IMR-90 (cell line): ENCODE results near the gene HCRTR1. TPM values are rescaled to one million over a fixed set of nuclear protein-coding genes. Genes with fewer than 3 reads are reported as not detected.

Source experiments
- ATAC-seq: fragments of 200-7000 bp; cut with Tn5 transposase; 2 replicates; pipeline ENCODE4 v1.9.1; 2020; ENCODE audit warnings: low read depth, mild to moderate bottlenecking, moderate library complexity
- BruUV-seq: library from RNA; stranded (reverse); fragments of 400-500 nt; replicated peaks from 2 replicates; lab custom pipeline; 2021; lab: Mats Ljungman, UMichigan
- CTCF ChIA-PET: fragments of 300-600 bp; formaldehyde crosslinking; extraction: SDS; loops from one replicate; lab custom pipeline; 2021; ENCODE audit warnings: antibody characterized with exemption; lab: Yijun Ruan, JAX
- POLR2A ChIA-PET: fragments of 300-600 bp; sonication (Branson Sonifier 250); formaldehyde crosslinking; loops from one replicate; lab custom pipeline; 2022; ENCODE audit warnings: antibody characterized with exemption; ENCODE audit not compliant: unreplicated experiment; lab: Charles Lee
- DNase-seq: peaks from one replicate; pipeline ENCODE4 v3.0.0; 2013
- H2AFZ ChIP-seq: replicated peaks from 2 replicates; pipeline ENCODE3; 2013; ENCODE audit warnings: low read length, mild to moderate bottlenecking; ENCODE audit not compliant: poor library complexity
- H2AK5ac ChIP-seq: 2 replicates; pipeline ENCODE4 v1.6.1; 2013; ENCODE audit warnings: low read depth, low read length, inconsistent platforms
- H2AK9ac ChIP-seq: replicated peaks from 2 replicates; pipeline ENCODE3; 2013; ENCODE audit warnings: mild to moderate bottlenecking, low read depth, low read length, moderate library complexity; ENCODE audit not compliant: poor library complexity
- H2BK120ac ChIP-seq: 2 replicates; pipeline ENCODE4 v1.6.1; 2013; ENCODE audit warnings: low read depth, low read length, inconsistent platforms
- H2BK15ac ChIP-seq: 3 replicates; pipeline ENCODE4 v1.6.1; 2013; ENCODE audit warnings: low read depth, low read length, inconsistent platforms
- H2BK20ac ChIP-seq: 2 replicates; pipeline ENCODE4 v1.6.1; 2013; ENCODE audit warnings: low read depth, mild to moderate bottlenecking, inconsistent platforms, low read length, moderate library complexity
- H2BK5ac ChIP-seq: 2 replicates; pipeline ENCODE4 v1.6.1; 2013; ENCODE audit warnings: mild to moderate bottlenecking, low read depth, low read length, inconsistent platforms; ENCODE audit not compliant: poor library complexity, severe bottlenecking
- H3K14ac ChIP-seq: replicated peaks from 2 replicates; pipeline ENCODE4 v1.6.1; 2013; ENCODE audit warnings: low read depth, low read length, inconsistent platforms
- H3K18ac ChIP-seq: 2 replicates; pipeline ENCODE4 v1.6.1; 2013; ENCODE audit warnings: low read depth, low read length, control low read depth
- H3K23ac ChIP-seq: 2 replicates; pipeline ENCODE4 v1.6.1; 2013; ENCODE audit warnings: low read depth, low read length, inconsistent platforms
- H3K27ac ChIP-seq: 2 replicates; pipeline ENCODE4 v1.5.1; 2013; ENCODE audit warnings: mild to moderate bottlenecking, control low read depth, low read length; ENCODE audit not compliant: insufficient read depth
- H3K27me3 ChIP-seq: 2 replicates; pipeline ENCODE4 v1.6.1; 2013; ENCODE audit warnings: low read length; ENCODE audit not compliant: control insufficient read depth, insufficient read depth
- H3K36me3 ChIP-seq: 2 replicates; pipeline ENCODE4 v1.6.1; 2013; ENCODE audit warnings: low read length, mixed read lengths; ENCODE audit not compliant: control insufficient read depth, insufficient read depth
- H3K4ac ChIP-seq: 2 replicates; pipeline ENCODE4 v1.6.1; 2013; ENCODE audit warnings: low read depth, low read length, inconsistent platforms
- H3K4me1 ChIP-seq: 2 replicates; pipeline ENCODE4 v1.6.1; 2013; ENCODE audit warnings: low read length, mixed read lengths; ENCODE audit not compliant: control insufficient read depth, insufficient read depth
- H3K4me2 ChIP-seq: 2 replicates; pipeline ENCODE4 v1.6.1; 2013; ENCODE audit warnings: low read depth, mild to moderate bottlenecking, control low read depth, low read length, moderate library complexity
- H3K4me3 ChIP-seq: 2 replicates; pipeline ENCODE4 v1.5.1; 2013; ENCODE audit warnings: low read depth, mild to moderate bottlenecking, control low read depth, low read length, moderate library complexity; ENCODE audit not compliant: insufficient read depth
- H3K56ac ChIP-seq: 2 replicates; pipeline ENCODE4 v1.6.1; 2013; ENCODE audit warnings: low read length, inconsistent platforms; ENCODE audit not compliant: insufficient read depth; ENCODE audit errors: extremely low read depth
- H3K79me1 ChIP-seq, 2 experiments: 2 replicates each; pipeline ENCODE4 v1.6.1; 2013; ENCODE audit warnings: low read length in 2 of 2, inconsistent platforms in 1 of 2, low read depth in 1 of 2
- H3K9ac ChIP-seq: 2 replicates; pipeline ENCODE4 v1.6.1; 2013; ENCODE audit warnings: low read depth, low read length, control low read depth
- H3K9me1 ChIP-seq: 2 replicates; pipeline ENCODE4 v1.6.1; 2013; ENCODE audit warnings: low read length, inconsistent platforms; ENCODE audit not compliant: insufficient read depth
- H3K9me3 ChIP-seq: 2 replicates; pipeline ENCODE4 v1.6.1; 2013; ENCODE audit warnings: low read length; ENCODE audit not compliant: control insufficient read depth, insufficient read depth
- H4K20me1 ChIP-seq: 2 replicates; pipeline ENCODE4 v1.6.1; 2013; ENCODE audit warnings: low read length, inconsistent platforms; ENCODE audit not compliant: insufficient read depth
- H4K5ac ChIP-seq: 2 replicates; pipeline ENCODE4 v1.6.1; 2013; ENCODE audit warnings: mild to moderate bottlenecking, low read depth, low read length, control low read depth
- H4K8ac ChIP-seq, 2 experiments: 2 replicates each; pipeline ENCODE4 v1.6.1; 2013; ENCODE audit warnings: low read depth in 2 of 2, low read length in 2 of 2, control low read depth in 1 of 2, inconsistent platforms in 1 of 2
- H4K91ac ChIP-seq: 2 replicates; pipeline ENCODE4 v1.6.1; 2013; ENCODE audit warnings: low read depth, low read length, inconsistent platforms; ENCODE audit not compliant: insufficient read depth
- BHLHE40 ChIP-seq: fragments of 150-350 bp; IDR thresholded peaks from 2 replicates; pipeline ENCODE4 v1.6.1; 2016; ENCODE audit warnings: mild to moderate bottlenecking, low read depth, low read length
- CEBPB ChIP-seq: IDR thresholded peaks from 2 replicates; pipeline ENCODE4 v1.6.1; 2012; ENCODE audit warnings: low read depth, low read length, improper control_type of control experiment
- CHD1 ChIP-seq: IDR thresholded peaks from 2 replicates; pipeline ENCODE4 v1.6.1; 2012; ENCODE audit warnings: low read depth, low read length, improper control_type of control experiment
- FOS ChIP-seq: fragments of 150-350 bp; IDR thresholded peaks from 2 replicates; pipeline ENCODE4 v1.6.1; 2016; ENCODE audit warnings: low read depth, low read length
- MAFK ChIP-seq: IDR thresholded peaks from 2 replicates; pipeline ENCODE4 v1.6.1; 2012; ENCODE audit warnings: low read depth, low read length, improper control_type of control experiment
- MAZ ChIP-seq: IDR thresholded peaks from 2 replicates; pipeline ENCODE4 v1.6.1; 2012; ENCODE audit warnings: low read depth, mild to moderate bottlenecking, low read length, improper control_type of control experiment, moderate library complexity, borderline replicate concordance
- MXI1 ChIP-seq: IDR thresholded peaks from 2 replicates; pipeline ENCODE4 v1.6.1; 2012; ENCODE audit warnings: low read depth, mild to moderate bottlenecking, low read length, moderate library complexity, borderline replicate concordance
- NFE2L2 ChIP-seq: fragments of 150-350 bp; IDR thresholded peaks from 2 replicates; pipeline ENCODE4 v1.6.1; 2016; ENCODE audit warnings: low read depth, mild to moderate bottlenecking, low read length
- POLR2A ChIP-seq: IDR thresholded peaks from 2 replicates; pipeline ENCODE4 v1.6.1; 2012; ENCODE audit warnings: mild to moderate bottlenecking, low read depth, low read length
- RAD21 ChIP-seq: IDR thresholded peaks from 2 replicates; pipeline ENCODE4 v1.6.1; 2012; ENCODE audit warnings: low read length, improper control_type of control experiment
- RCOR1 ChIP-seq: IDR thresholded peaks from 2 replicates; pipeline ENCODE4 v1.6.1; 2012; ENCODE audit warnings: mild to moderate bottlenecking, low read length, improper control_type of control experiment; ENCODE audit not compliant: insufficient replicate concordance
- RFX5 ChIP-seq: IDR thresholded peaks from 2 replicates; pipeline ENCODE4 v1.8.0; 2012; ENCODE audit warnings: low read depth, mild to moderate bottlenecking, low read length, moderate library complexity
- SMC3 ChIP-seq: fragments of 150-350 bp; IDR thresholded peaks from 2 replicates; pipeline ENCODE4 v1.6.1; 2016; ENCODE audit warnings: low read depth, mild to moderate bottlenecking, antibody characterized with exemption, low read length, moderate library complexity
- WGBS, 2 experiments: methylation state at CpG; one replicate each; pipeline versions ENCODE4 v1.1.5 to v1.1.7; 2013; ENCODE audit warnings: missing lambda C conversion rate in 2 of 2; ENCODE audit not compliant: insufficient read length in 1 of 2; ENCODE audit errors: extremely low coverage in 2 of 2; 5-methylcytosine and 5-hydroxymethylcytosine counted together
- dilution Hi-C: fragments of 300-500 bp; cut with HindIII; formaldehyde crosslinking; loops from one replicate; pipeline ENCODE4 v1.14.3; 2018; ENCODE audit warnings: low sequenced_read_pairs; ENCODE audit not compliant: unreplicated experiment
- in situ Hi-C: fragments of 300-500 bp; cut with MboI; formaldehyde crosslinking; loops from 3 replicates; pipeline ENCODE4 v1.14.3; 2019; ENCODE audit warnings: low sequenced_read_pairs, inconsistent platforms, mixed read lengths
- intact Hi-C: fragments of 100-400 bp; cut with micrococcal nuclease; formaldehyde crosslinking; loops from 2 replicates; pipeline ENCODE4 v1.10.0; 2022
- polyA plus RNA-seq, 3 experiments: library from polyadenylated mRNA; depleted of rRNA; stranded (reverse); fragments of >200 nt; gene quantifications; 2 replicates each; pipeline ENCODE4 v1.2.3, GENCODE V29; 2012; ENCODE audit warnings: low replicate concordance in 1 of 3
- total RNA-seq: library from RNA; depleted of rRNA; stranded (reverse); fragments of >200 nt; gene quantifications from 2 replicates; pipeline ENCODE4 v1.2.3, GENCODE V29; 2012
- TF ChIP-seq, protein P1 (sequence below): fragments of 150-350 bp; IDR thresholded peaks from 2 replicates; pipeline ENCODE4 v1.6.1; 2016; ENCODE audit warnings: low read depth, mild to moderate bottlenecking, low read length, moderate library complexity, borderline replicate concordance
- TF ChIP-seq, protein P2 (sequence below): conservative IDR thresholded peaks from 2 replicates; pipeline ENCODE4 v1.5.1; 2012; ENCODE audit warnings: mild to moderate bottlenecking, low read depth, low read length, improper control_type of control experiment
- TF ChIP-seq, protein P3 (sequence below): fragments of 150-350 bp; IDR thresholded peaks from 2 replicates; pipeline ENCODE4 v1.6.1; 2017; ENCODE audit warnings: mild to moderate bottlenecking, antibody characterized with exemption, low read length, low read depth

HCRTR1 gene
- total and polyA plus RNA-seq, 2 of the 4 experiments (the other 2 are of a cell fraction) = not detected

DNA sequence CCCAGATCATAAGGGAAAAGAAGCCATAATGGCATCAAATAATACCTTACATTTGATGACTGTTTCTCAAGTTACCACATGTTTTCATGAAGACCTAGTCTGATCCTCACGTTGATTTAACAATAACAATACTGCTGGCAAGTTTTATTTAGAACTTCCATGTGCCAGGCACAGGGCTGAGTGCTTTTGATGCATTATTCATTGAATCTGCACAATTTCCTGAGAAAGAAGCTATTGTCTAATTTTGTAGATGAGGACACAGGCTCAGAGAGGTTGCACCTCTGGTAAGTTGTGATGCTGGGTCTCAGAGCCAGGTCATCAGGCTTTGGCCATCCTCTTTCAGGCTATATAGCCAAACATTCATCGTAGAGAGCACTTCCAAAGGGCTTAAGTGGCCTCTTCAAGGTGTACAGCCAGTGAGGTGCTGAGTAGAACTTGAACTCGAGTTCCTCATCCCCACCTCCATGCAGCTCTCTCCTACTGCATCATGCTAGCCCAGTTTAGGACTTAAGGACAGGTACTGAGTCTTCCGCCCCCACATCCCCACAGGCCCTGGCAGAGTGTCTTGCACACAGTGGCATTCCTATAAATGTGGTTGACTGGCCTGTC, 35.5 kb downstream of the HCRTR1 start:
- Histone ChIP-seq H2AK9ac (no peak overlapping the region), H2BK20ac (no peak overlapping the region), H3K18ac (no peak overlapping the region), H3K27me3 (no peaks in the 10 kb centered on the region), H3K36me3 (peaks cover 53% of the 10 kb centered on the region), H3K9ac (no peak overlapping the region), H3K9me3 (no peaks in the 10 kb centered on the region), H2AFZ (no peak overlapping the region), H3K79me1 (no peaks in the 10 kb centered on the region), H3K14ac (no peak overlapping the region), H3K4me1 (no peaks in the 10 kb centered on the region), H2BK120ac (no peak overlapping the region), H3K9me1 (no peaks in the 10 kb centered on the region), H4K91ac (no peak overlapping the region), H4K8ac (no peak overlapping the region), H3K56ac (no peak overlapping the region), H3K4ac (no peak overlapping the region), H3K4me2 (no peak overlapping the region), H3K23ac (no peak overlapping the region), H2AK5ac (no peak overlapping the region), H3K27ac (no peak overlapping the region), H3K4me3 (no peak overlapping the region), H4K5ac (no peak overlapping the region), H2BK5ac (no peak overlapping the region), H4K20me1 (no peaks in the 10 kb centered on the region), H2BK15ac (no peak overlapping the region)
- DNase-seq = no peak
- ATAC-seq = no peak
- TF ChIP-seq FOS (no peak), SMC3 (no peak), MAZ (no peak), CHD1 (no peak), POLR2A (no peak), RAD21 (no peak), NFE2L2 (no peak), CEBPB (no peak), BHLHE40 (no peak), MXI1 (no peak), RFX5 (no peak), RCOR1 (no peak), MAFK (no peak)
- TF ChIP-seq, protein P1, sequence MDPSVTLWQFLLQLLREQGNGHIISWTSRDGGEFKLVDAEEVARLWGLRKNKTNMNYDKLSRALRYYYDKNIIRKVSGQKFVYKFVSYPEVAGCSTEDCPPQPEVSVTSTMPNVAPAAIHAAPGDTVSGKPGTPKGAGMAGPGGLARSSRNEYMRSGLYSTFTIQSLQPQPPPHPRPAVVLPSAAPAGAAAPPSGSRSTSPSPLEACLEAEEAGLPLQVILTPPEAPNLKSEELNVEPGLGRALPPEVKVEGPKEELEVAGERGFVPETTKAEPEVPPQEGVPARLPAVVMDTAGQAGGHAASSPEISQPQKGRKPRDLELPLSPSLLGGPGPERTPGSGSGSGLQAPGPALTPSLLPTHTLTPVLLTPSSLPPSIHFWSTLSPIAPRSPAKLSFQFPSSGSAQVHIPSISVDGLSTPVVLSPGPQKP = no peak
- TF ChIP-seq, protein P2, sequence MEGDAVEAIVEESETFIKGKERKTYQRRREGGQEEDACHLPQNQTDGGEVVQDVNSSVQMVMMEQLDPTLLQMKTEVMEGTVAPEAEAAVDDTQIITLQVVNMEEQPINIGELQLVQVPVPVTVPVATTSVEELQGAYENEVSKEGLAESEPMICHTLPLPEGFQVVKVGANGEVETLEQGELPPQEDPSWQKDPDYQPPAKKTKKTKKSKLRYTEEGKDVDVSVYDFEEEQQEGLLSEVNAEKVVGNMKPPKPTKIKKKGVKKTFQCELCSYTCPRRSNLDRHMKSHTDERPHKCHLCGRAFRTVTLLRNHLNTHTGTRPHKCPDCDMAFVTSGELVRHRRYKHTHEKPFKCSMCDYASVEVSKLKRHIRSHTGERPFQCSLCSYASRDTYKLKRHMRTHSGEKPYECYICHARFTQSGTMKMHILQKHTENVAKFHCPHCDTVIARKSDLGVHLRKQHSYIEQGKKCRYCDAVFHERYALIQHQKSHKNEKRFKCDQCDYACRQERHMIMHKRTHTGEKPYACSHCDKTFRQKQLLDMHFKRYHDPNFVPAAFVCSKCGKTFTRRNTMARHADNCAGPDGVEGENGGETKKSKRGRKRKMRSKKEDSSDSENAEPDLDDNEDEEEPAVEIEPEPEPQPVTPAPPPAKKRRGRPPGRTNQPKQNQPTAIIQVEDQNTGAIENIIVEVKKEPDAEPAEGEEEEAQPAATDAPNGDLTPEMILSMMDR = no peak
- TF ChIP-seq, protein P3, sequence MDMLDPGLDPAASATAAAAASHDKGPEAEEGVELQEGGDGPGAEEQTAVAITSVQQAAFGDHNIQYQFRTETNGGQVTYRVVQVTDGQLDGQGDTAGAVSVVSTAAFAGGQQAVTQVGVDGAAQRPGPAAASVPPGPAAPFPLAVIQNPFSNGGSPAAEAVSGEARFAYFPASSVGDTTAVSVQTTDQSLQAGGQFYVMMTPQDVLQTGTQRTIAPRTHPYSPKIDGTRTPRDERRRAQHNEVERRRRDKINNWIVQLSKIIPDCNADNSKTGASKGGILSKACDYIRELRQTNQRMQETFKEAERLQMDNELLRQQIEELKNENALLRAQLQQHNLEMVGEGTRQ = no peak
- in situ Hi-C loops (no loop called here), dilution Hi-C loops (no loop called here), intact Hi-C loops (no loop called here)
- no TSS peak for BruUV-seq
- CTCF ChIA-PET = no interaction called here
- POLR2A ChIA-PET = no interaction called here
- no CpG with 5 or more reads among the region's 4 CpGs for WGBS, 2 experiments
